ENCODE measurements around the gene ANP32A.
"Not testable (repeated sequence)": the region's sequence is repeated elsewhere in the genome, so short reads cannot be mapped to it uniquely, and the experiment has no call there.

The ANP32A gene

GRCh38 chr15:68759982-68760579, 60.6 kb downstream of the ANP32A start:
- in situ Hi-C loops (cut with MboI; ENCODE audit: low sequenced_read_pairs): not testable (repeated sequence)

DNA sequence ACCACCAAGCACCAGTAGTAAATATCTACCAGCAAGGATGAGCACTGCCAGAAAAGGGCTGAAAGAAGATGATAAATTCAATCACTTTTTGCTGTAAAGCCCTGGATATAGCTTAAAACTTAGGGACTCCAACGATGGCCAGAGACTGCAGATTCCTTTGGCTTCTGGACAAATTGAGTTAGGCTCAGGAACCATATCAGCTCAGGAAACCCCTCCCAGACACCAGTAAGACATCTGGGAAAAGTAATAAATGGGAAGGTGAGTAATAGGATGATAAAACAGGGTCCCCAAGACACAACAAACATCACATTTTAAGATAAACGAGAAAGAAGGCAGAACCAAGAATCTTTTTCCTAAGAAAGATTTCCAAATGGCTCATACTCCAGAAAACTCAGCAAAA, 65.0 kb downstream of the ANP32A start:
- in situ Hi-C loops (cut with MboI; ENCODE audit: low sequenced_read_pairs): no loop called here

GRCh38 chr15:68751622-68752021, 69.1 kb downstream of the ANP32A start:
- in situ Hi-C loops (cut with MboI; ENCODE audit: low sequenced_read_pairs): no loop called here

DNA sequence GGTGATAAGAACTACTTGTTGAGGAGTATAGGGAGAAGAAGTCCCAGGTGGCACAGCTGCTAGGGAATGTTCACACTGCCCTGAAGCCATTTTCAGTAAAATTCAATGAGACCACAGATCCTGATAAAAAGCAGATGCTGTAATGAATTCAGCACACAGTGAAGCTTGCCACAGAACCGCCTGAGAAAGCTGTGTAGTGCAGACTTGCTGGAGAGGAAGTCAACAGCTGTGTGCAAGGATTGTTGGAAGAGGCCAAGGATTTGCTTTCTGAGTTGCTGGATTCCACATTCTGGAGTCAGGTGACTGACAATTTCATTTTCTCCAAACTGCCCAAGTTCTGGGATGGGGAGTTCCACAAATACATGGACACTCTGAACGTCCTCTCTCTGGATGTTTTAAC, 70.9 kb downstream of the ANP32A start:
- in situ Hi-C loops (cut with MboI; ENCODE audit: low sequenced_read_pairs): no loop called here

GRCh38 chr15:68749365-68749764, 71.3 kb downstream of the ANP32A start:
- in situ Hi-C loops (cut with MboI; ENCODE audit: low sequenced_read_pairs): no loop called here

DNA sequence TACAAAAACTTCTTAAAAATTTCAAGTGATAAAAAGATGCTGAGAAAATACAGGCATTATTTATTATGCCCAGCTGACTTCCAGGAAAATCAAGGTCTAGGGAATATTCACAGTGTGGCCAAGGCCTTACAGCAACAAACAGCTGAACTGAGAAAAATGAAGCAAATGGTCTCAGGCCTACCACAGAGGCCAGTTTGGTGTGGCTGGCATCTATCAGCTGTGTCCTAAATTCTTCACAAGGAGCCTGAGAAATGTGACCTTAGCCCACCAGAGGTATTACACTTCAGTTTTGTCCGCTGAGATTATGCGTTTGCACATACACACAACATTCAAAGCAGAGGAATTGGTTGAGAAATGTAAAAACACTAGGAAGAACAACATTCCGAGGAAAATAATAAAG, 77.4 kb downstream of the ANP32A start:
- in situ Hi-C loops (cut with MboI; ENCODE audit: low sequenced_read_pairs): no loop called here

DNA sequence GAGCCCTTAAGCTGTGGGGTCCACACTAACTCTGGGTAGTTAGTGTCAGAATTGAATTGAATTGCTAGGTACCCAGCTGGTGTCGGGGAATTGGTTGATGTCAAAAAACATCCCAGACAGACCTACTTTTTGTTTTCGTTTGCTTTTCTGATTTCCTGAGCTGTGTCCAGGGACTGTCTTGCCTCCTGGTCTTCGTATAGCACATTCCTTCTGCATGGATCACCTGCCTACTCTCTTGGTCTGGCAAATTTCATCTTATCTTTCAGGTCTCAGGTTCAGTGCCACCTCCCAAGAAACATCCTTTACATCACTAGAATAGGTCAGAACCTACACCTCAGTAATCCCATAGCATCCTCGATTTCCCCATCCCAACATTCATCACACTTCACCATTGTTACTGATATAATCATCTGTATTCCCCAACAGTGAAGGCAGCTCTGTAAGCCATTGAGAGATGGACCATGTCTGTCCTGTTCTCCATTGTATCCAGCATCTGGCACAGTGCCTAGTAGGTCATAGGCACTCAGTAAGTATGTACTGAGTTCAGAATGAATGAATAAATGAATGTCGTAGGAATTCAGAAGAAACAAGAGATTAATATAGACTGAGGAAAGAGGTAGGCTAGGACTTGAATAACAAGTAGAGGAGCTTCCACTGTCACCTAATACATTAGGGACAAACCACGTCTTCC, 81.2 kb downstream of the ANP32A start:
- in situ Hi-C loops (cut with MboI; ENCODE audit: low sequenced_read_pairs): no loop called here

DNA sequence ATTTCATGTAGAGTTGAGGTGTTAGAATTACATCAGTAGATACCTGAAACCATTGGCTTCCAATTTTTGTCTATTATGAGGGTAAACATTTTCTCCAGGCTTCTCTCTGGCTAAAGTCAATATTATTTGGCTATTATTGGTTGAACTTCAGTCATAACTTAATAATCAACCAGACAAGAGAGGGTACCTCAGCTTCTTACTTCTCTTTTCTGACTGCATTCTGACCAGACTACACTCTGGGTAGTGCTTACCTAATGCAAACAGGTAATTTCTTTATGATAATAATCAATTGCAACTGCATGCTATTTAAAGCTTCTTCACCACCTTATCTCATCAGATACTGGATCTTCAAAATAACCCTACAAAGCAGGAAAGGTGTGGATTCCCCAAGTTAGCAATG, 85.1 kb downstream of the ANP32A start:
- in situ Hi-C loops (cut with MboI; ENCODE audit: low sequenced_read_pairs): no loop called here

- in situ Hi-C loops (cut with MboI; ENCODE audit: low sequenced_read_pairs): loop anchor here (5.0 kb wide), 1 partner anchor 142 kb away; no protein-coding TSS in a partner anchor
Measured at GRCh38 chr15:68734881-68735280, 85.8 kb downstream of the ANP32A start.

DNA sequence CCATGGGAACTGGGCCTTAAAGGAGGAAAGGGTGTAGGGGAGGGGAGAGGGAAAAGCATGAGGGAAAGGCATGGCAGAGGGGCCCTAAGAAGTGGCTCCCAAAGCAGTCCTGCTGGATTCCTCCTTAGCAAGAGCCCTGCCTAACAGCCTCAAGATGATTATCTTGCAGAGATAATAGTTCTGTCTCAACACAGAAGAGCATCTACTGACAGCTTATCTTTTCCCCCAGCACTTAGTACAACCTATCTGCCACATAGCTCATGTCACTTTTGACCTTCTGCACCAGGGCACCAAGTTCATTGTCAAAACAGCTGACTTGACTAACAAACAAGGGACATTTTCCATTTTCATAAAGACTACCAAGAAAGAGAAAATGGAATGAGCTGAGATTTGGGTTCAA, 86.3 kb downstream of the ANP32A start:
- in situ Hi-C loops (cut with MboI; ENCODE audit: low sequenced_read_pairs): loop anchor here (5.0 kb wide), 1 partner anchor 143 kb away; no protein-coding TSS in a partner anchor

GRCh38 chr15:68733666-68734065, 87.0 kb downstream of the ANP32A start:
- in situ Hi-C loops (cut with MboI; ENCODE audit: low sequenced_read_pairs): loop anchor here (5.0 kb wide), 1 partner anchor 144 kb away; no protein-coding TSS in a partner anchor

DNA sequence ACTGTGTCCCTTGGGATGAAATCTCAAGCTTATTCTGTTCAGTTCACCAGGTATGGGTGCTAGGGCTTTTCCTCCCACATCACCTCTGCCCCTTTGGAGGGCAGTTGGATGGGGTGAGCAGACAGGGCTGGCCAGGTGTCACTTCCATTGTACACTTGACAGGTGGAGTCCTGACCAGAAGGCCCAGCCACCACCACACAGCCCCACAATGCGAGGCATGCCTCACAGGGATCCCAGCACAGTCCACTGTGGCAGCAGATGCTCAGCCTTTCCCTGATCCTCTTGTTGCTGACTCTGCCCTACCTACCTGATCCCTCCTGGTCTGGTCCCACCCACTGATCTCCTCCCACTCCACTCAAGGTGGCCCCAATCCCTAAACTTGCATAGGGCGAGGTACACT, 88.2 kb downstream of the ANP32A start:
- in situ Hi-C loops (cut with MboI; ENCODE audit: low sequenced_read_pairs): loop anchor here (5.0 kb wide), 1 partner anchor 145 kb away; no protein-coding TSS in a partner anchor

DNA sequence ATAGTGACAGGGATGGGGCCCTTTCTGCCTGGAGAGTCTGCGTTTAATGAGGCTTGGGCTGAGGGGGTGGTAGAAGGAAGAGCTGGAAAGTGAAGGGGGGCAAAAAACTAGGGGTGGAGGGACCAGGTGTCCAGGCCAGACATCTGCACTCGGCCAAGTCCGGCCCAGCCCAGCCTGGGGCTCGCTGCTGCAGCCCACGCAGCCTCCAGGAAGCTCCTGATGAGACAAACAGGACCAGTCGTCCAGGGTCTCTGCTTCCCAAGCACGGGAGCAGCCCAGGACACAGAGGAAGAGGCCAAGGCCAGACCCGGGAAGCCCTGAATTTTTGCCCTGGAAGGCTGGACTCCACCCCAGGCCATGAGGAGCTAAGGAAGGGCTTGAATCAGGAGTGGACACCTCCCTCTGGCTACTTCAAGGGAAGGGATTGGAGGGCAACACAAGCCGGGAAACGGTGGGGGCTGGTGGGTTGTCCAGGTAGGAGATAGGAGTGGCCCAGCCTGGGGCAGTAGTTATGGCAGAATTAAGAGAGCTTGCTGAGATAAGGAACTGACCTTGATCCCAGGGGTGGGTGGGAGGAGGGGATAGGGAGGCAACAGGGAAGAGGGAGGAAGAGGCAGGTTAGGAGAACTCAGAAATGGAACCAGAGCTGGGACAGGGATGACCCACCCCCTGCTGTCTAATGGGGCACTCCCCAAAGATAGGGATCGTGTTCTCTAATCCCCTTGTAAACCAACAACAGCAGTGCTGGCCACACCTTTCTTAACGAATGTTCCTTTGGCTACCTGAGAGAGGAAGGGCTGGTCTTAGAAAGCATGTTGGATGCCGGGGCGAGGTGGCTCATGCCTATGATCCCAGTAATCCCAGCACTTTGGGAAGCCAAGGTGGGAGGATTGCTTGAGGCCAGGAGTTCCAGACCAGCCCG, 89.5 kb downstream of the ANP32A start:
- in situ Hi-C loops (cut with MboI; ENCODE audit: low sequenced_read_pairs): loop anchor here (5.0 kb wide), 1 partner anchor 146 kb away; no protein-coding TSS in a partner anchor

DNA sequence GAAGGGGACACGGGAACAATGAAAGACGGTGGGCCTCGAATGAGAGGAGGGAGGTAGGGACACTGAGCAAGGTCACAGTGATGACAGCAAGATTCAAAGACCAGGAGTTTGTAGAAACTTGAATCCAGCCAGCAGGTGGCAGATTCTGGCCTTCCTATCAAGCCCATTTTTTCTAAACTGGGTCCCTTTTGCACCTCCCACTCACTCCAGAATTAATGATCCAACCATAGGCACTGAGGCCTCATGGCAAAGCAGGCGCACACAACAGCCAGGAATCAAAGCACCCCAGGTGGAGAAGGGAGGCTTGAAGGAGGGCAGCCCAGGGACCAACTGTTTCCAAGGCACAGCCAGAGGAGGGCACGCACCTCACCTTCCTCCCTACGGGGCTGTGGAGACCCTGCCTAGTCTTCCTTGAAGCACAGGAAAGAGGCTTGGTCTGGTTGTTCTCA, 90.2 kb downstream of the ANP32A start:
- in situ Hi-C loops (cut with MboI; ENCODE audit: low sequenced_read_pairs): loop anchor here (5.0 kb wide), 1 partner anchor 147 kb away; no protein-coding TSS in a partner anchor

DNA sequence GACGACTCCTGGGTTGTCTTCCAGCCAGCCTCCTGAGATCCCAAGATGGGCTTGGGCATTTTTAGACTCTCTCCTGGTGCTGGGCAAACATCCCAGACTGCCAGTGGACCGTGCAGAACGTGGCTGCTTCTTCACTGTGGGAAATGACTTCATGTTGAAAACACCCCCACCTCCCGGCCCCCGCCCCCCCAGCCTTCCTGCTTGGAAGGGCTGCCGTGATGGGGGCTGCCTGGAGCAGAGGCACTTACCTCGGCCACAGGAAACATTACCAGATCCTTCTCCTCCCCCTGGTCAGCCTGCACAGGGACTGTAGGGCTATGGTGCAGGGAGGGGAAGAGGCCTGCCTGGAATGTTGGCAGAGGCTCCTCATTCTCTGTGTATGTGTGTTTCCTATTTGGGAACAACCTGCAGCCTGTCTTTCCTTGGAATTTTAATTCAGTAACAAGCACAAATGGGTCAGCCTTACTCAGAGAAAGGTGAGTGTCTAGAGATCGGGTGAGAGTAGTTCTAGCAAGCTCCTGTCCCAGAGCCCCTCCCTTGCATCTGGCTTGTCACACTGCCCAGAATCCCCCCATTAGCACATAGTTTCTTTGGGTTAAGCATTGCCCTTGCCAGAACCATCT, 90.8 kb downstream of the ANP32A start:
- in situ Hi-C loops (cut with MboI; ENCODE audit: low sequenced_read_pairs): loop anchor here (5.0 kb wide), 1 partner anchor 147 kb away; no protein-coding TSS in a partner anchor
